ENCODE data around the gene HTRA3. TPM values are rescaled to one million over a fixed set of nuclear protein-coding genes. Genes with fewer than 3 reads are reported as not detected.

HTRA3 gene
- total RNA-seq, 1 experiment from 2014 or later: 2.3 TPM

- Mint-ChIP-seq H3K4me1 (0 out of 2 replicates have a peak, but pooled peaks cover 3% of the 10 kb centered on the region), H3K27ac (no peak overlapping the region), H3K9me3 (peaks cover 11% of the 10 kb centered on the region), H3K4me3 (no peak overlapping the region), H3K36me3 (no peaks in the 10 kb centered on the region), H3K27me3 (ENCODE audit: low read depth) (peaks cover 3% of the 10 kb centered on the region)
- TF ChIP-seq SMAD3 (CRISPR knock-in tag; IDR thresholded peaks at IDR 0.05; ENCODE audit: borderline replicate concordance) (no peak), FOXJ3 (CRISPR knock-in tag; IDR thresholded peaks at IDR 0.05; ENCODE audit: borderline replicate concordance) (no peak), E2F5 (CRISPR knock-in tag; IDR thresholded peaks at IDR 0.05) (no peak), NFE2L1 (CRISPR knock-in tag; IDR thresholded peaks at IDR 0.05) (no peak)
- ChIA-PET POLR2A (no interaction called here), CTCF (interaction anchor here (3.0 kb wide), 1 partner anchor 12 kb away, joined by 18 read pairs; no protein-coding TSS in a partner anchor)
- DNase-seq (ENCODE audit: low spot score): peak; percentile 4
- ATAC-seq: no peak
These were observed 38.6 kb downstream of the HTRA3 start for GRCh38 chr4:8308144-8308543.

- Mint-ChIP-seq H3K4me3 (no peak overlapping the region), H3K27ac (no peak overlapping the region), H3K36me3 (no peaks in the 10 kb centered on the region), H3K27me3 (ENCODE audit: low read depth) (no peaks in the 10 kb centered on the region; the same call in 1 of the 2 replicates), H3K9me3 (peaks cover 17% of the 10 kb centered on the region), H3K4me1 (0 out of 2 replicates have a peak, but pooled peaks cover 3% of the 10 kb centered on the region)
- no peak for TF ChIP-seq JAZF1 (CRISPR knock-in tag; IDR thresholded peaks at IDR 0.05)
- TF ChIP-seq ZBTB43 (CRISPR knock-in tag; IDR thresholded peaks at IDR 0.05): no peak
- TF ChIP-seq ZNF671 (CRISPR knock-in tag; IDR thresholded peaks at IDR 0.05): no peak
- no peak for TF ChIP-seq USF2 (CRISPR knock-in tag; IDR thresholded peaks at IDR 0.05)
- no peak for TF ChIP-seq ARID4B (CRISPR knock-in tag; IDR thresholded peaks at IDR 0.05; ENCODE audit: borderline replicate concordance)
- no peak for TF ChIP-seq NR2C2 (CRISPR knock-in tag; IDR thresholded peaks at IDR 0.05)
- no peak for TF ChIP-seq ERG (CRISPR knock-in tag; IDR thresholded peaks at IDR 0.05)
- no peak for TF ChIP-seq ZNF317 (CRISPR knock-in tag; IDR thresholded peaks at IDR 0.05; ENCODE audit: borderline replicate concordance, low read depth)
- no peak for TF ChIP-seq CBFB (CRISPR knock-in tag; IDR thresholded peaks at IDR 0.05; ENCODE audit: low read depth)
- no peak for TF ChIP-seq USF1 (CRISPR knock-in tag; IDR thresholded peaks at IDR 0.05)
- TF ChIP-seq GTF2I (CRISPR knock-in tag; conservative IDR thresholded peaks at IDR 0.05): no peak
- no peak for TF ChIP-seq ZNF532 (CRISPR knock-in tag; IDR thresholded peaks at IDR 0.05; ENCODE audit: borderline replicate concordance)
- DNase-seq (ENCODE audit: low spot score) (peak; percentile 10), ATAC-seq (no peak)
- CTCF ChIA-PET: interaction anchor here (0.9 to 2.2 kb wide), 2 partner anchors 14 to 93 kb away, joined by 3 to 8 read pairs; no protein-coding TSS in a partner anchor
- POLR2A ChIA-PET: no interaction called here
These were observed 39.6 kb downstream of the HTRA3 start for GRCh38 chr4:8308856-8309771.
